HepG2 (cell line): ENCODE data around the gene FOXS1. TPM values are rescaled to one million over a fixed set of nuclear protein-coding genes. Genes with fewer than 3 reads are reported as not detected.

Experiments
- BHLHE40 ChIP-seq: IDR thresholded peaks from 2 replicates; pipeline ENCODE4 v1.6.1; 2011; ENCODE audit warnings: low read length, improper control_type of control experiment
- ERF ChIP-seq: IDR thresholded peaks from 2 replicates; pipeline ENCODE4 v1.6.1; 2018; ENCODE audit warnings: missing biosample characterization, missing genetic modification reagents
- ETV6 ChIP-seq: sonication (generic); formaldehyde crosslinking; conservative IDR thresholded peaks from 2 replicates; pipeline ENCODE4 v1.4.0; 2020; ENCODE audit warnings: missing genetic modification reagents
- HCFC1 ChIP-seq: fragments of 150-350 bp; IDR thresholded peaks from 2 replicates; pipeline ENCODE4 v1.6.1; 2014; ENCODE audit warnings: low read depth, low read length
- MEIS1 ChIP-seq: sonication (generic); formaldehyde crosslinking; IDR thresholded peaks from 2 replicates; pipeline ENCODE4 v1.9.0; 2021; ENCODE audit warnings: mild to moderate bottlenecking, missing genetic modification reagents, moderate library complexity, borderline replicate concordance
- MIER3 ChIP-seq: IDR thresholded peaks from 2 replicates; pipeline ENCODE4 v1.6.1; 2016; ENCODE audit warnings: missing compliant biosample characterization, borderline replicate concordance
- NFRKB ChIP-seq: fragments of 450-650 bp; IDR thresholded peaks from 2 replicates; pipeline ENCODE4 v1.6.1; 2017
- RARG ChIP-seq: sonication (generic); formaldehyde crosslinking; IDR thresholded peaks from 2 replicates; pipeline ENCODE4 v1.4.0; 2020; ENCODE audit warnings: low read depth, mild to moderate bottlenecking, missing genetic modification reagents
- RXRB ChIP-seq: IDR thresholded peaks from 2 replicates; pipeline ENCODE4 v1.6.1; 2016; ENCODE audit warnings: borderline replicate concordance, missing genetic modification reagents, missing compliant biosample characterization
- SATB2 ChIP-seq: sonication (generic); formaldehyde crosslinking; IDR thresholded peaks from 2 replicates; pipeline ENCODE4 v1.5.0; 2020; ENCODE audit warnings: missing genetic modification reagents
- SMAD3 ChIP-seq: sonication (generic); formaldehyde crosslinking; IDR thresholded peaks from 2 replicates; pipeline ENCODE4 v1.4.0; 2020; ENCODE audit warnings: missing genetic modification reagents
- SSRP1 ChIP-seq: IDR thresholded peaks from 2 replicates; pipeline ENCODE4 v1.6.1; 2016; ENCODE audit warnings: control low read depth
- U2AF2 ChIP-seq: fragments of 200-400 bp; formaldehyde crosslinking; IDR thresholded peaks from 2 replicates; pipeline ENCODE4 v1.6.1; 2017; ENCODE audit warnings: low read depth, mild to moderate bottlenecking, low read length
- ZHX1 ChIP-seq: sonication (generic); formaldehyde crosslinking; IDR thresholded peaks from 2 replicates; pipeline ENCODE4 v1.8.1; 2022; ENCODE audit warnings: low read depth, mild to moderate bottlenecking, missing genetic modification reagents
- ZNF350 ChIP-seq: sonication (generic); formaldehyde crosslinking; IDR thresholded peaks from 2 replicates; pipeline ENCODE4 v1.4.0; 2020; ENCODE audit warnings: mild to moderate bottlenecking, low read depth, missing genetic modification reagents, borderline replicate concordance
- ZNF598 ChIP-seq: sonication (generic); formaldehyde crosslinking; IDR thresholded peaks from 2 replicates; pipeline ENCODE4 v1.5.1; 2020; ENCODE audit warnings: mild to moderate bottlenecking, missing genetic modification reagents, borderline replicate concordance
- ZNF891 ChIP-seq: sonication (generic); formaldehyde crosslinking; IDR thresholded peaks from 2 replicates; pipeline ENCODE4 v1.5.0; 2020; ENCODE audit warnings: mild to moderate bottlenecking, missing genetic modification reagents
- polyA plus RNA-seq, 8 experiments: library from polyadenylated mRNA; depleted of rRNA in 3 of 8; stranded (reverse) in 7 of 8; unstranded in 1 of 8; fragments of >200 nt; fragmentation: Illumina TruSeq in 4 of 8; extraction: Trizol in 4 of 8; gene quantifications; 2 replicates each; pipeline versions ENCODE4 v1.2.1 to v1.2.3, GENCODE V29; 2011 to 2016; ENCODE audit warnings: low read depth in 4 of 8, missing spikeins in 1 of 8, mixed read lengths in 1 of 8; ENCODE audit not compliant: insufficient read depth in 1 of 8
- total RNA-seq, 5 experiments: library from RNA; depleted of rRNA; stranded (reverse); fragments of >200 nt; fragmentation: Illumina TruSeq; extraction: Trizol; gene quantifications; 2 replicates each; pipeline ENCODE4 v1.2.3, GENCODE V29; 2016; ENCODE audit warnings: low read depth in 1 of 5
- TF ChIP-seq, protein P1 (sequence below): sonication (generic); formaldehyde crosslinking; IDR thresholded peaks from 2 replicates; pipeline ENCODE4 v1.4.0; 2020; ENCODE audit warnings: missing genetic modification reagents, borderline replicate concordance
- TF ChIP-seq, protein P2 (sequence below): sonication (generic); formaldehyde crosslinking; IDR thresholded peaks from 2 replicates; pipeline ENCODE4 v1.8.1; 2023; ENCODE audit warnings: mild to moderate bottlenecking, inconsistent platforms, moderate library complexity, missing genetic modification reagents, borderline replicate concordance
- TF ChIP-seq, protein P3 (sequence below): sonication (generic); formaldehyde crosslinking; IDR thresholded peaks from 2 replicates; pipeline ENCODE4 v1.4.0; 2020; ENCODE audit warnings: missing genetic modification reagents

Gene FOXS1
- total and polyA plus RNA-seq, 2 of the 13 experiments (the other 11 are each of a cell fraction or from before 2014, with no cell fraction given) = not detected

DNA sequence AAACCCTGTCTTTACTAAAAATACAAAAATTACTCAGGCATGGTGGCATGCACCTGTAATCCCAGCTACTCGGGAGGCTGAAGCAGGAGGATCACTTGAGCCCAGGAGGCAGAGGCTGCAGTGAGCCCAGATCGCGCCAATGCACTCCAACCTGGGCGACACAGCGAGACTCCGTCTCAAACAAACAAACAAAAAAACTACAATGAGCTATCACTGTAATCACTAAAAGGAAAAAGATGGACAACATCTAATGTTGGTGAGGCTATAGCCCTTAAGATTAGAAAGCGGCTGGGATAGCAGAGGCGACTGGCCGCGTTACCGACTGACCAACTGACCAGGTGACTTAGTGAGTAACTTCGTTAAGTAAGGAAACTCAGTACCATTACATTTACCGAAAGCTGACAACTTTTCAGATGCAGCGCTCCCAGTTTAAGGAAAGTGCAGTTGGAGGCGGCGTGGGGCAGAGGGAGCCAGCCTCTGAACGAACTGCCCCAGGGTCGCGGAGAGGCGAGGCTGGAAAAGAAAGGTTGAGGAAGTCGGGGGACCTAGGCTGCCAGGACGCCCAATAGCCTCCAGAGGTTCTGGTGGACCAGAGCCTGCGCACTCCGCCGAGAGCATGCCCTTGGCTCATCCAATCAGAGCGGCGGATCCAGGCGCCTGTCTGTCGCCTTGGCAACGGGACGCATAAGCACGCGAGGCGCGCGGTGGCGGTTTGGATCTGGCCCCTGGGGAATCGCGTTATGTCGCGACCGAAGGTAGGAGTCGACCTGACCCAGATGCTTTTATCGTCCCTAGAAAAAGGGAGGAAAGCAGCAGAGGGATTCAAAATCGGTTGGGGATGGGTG is 34.0 kb upstream of the FOXS1 start (continued):
- no peak for TF ChIP-seq RARG (CRISPR knock-in tag)
- peak; percentile 31; the same call in 1 of the 2 replicates for TF ChIP-seq MIER3
- TF ChIP-seq HCFC1 = peak; percentile 53; the same call in 1 of the 2 replicates
- TF ChIP-seq SATB2 (CRISPR knock-in tag) = no peak
- peak; percentile 53 for TF ChIP-seq RXRB (CRISPR knock-in tag)
- peak; percentile 45; the same call in 1 of the 2 replicates for TF ChIP-seq SSRP1 (CRISPR knock-in tag)
- TF ChIP-seq, protein P1, sequence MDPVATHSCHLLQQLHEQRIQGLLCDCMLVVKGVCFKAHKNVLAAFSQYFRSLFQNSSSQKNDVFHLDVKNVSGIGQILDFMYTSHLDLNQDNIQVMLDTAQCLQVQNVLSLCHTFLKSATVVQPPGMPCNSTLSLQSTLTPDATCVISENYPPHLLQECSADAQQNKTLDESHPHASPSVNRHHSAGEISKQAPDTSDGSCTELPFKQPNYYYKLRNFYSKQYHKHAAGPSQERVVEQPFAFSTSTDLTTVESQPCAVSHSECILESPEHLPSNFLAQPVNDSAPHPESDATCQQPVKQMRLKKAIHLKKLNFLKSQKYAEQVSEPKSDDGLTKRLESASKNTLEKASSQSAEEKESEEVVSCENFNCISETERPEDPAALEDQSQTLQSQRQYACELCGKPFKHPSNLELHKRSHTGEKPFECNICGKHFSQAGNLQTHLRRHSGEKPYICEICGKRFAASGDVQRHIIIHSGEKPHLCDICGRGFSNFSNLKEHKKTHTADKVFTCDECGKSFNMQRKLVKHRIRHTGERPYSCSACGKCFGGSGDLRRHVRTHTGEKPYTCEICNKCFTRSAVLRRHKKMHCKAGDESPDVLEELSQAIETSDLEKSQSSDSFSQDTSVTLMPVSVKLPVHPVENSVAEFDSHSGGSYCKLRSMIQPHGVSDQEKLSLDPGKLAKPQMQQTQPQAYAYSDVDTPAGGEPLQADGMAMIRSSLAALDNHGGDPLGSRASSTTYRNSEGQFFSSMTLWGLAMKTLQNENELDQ (CRISPR knock-in tag) = peak; percentile 33; the same call in 1 of the 2 replicates
- TF ChIP-seq, protein P2, sequence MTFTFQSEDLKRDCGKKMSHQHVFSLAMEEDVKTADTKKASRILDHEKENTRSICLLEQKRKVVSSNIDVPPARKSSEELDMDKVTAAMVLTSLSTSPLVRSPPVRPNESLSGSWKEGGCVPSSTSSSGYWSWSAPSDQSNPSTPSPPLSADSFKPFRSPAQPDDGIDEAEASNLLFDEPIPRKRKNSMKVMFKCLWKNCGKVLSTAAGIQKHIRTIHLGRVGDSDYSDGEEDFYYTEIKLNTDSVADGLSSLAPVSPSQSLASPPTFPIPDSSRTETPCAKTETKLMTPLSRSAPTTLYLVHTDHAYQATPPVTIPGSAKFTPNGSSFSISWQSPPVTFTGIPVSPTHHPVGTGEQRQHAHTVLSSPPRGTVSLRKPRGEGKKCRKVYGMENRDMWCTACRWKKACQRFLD = no peak; the same call in none of the 2 replicates
- TF ChIP-seq ZNF598 (CRISPR knock-in tag) = peak; percentile 95; the same call in 1 of the 2 replicates
- TF ChIP-seq, protein P3, sequence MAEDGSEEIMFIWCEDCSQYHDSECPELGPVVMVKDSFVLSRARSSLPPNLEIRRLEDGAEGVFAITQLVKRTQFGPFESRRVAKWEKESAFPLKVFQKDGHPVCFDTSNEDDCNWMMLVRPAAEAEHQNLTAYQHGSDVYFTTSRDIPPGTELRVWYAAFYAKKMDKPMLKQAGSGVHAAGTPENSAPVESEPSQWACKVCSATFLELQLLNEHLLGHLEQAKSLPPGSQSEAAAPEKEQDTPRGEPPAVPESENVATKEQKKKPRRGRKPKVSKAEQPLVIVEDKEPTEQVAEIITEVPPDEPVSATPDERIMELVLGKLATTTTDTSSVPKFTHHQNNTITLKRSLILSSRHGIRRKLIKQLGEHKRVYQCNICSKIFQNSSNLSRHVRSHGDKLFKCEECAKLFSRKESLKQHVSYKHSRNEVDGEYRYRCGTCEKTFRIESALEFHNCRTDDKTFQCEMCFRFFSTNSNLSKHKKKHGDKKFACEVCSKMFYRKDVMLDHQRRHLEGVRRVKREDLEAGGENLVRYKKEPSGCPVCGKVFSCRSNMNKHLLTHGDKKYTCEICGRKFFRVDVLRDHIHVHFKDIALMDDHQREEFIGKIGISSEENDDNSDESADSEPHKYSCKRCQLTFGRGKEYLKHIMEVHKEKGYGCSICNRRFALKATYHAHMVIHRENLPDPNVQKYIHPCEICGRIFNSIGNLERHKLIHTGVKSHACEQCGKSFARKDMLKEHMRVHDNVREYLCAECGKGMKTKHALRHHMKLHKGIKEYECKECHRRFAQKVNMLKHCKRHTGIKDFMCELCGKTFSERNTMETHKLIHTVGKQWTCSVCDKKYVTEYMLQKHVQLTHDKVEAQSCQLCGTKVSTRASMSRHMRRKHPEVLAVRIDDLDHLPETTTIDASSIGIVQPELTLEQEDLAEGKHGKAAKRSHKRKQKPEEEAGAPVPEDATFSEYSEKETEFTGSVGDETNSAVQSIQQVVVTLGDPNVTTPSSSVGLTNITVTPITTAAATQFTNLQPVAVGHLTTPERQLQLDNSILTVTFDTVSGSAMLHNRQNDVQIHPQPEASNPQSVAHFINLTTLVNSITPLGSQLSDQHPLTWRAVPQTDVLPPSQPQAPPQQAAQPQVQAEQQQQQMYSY (CRISPR knock-in tag) = no peak
- TF ChIP-seq ZHX1 (CRISPR knock-in tag) = no peak
- no peak for TF ChIP-seq NFRKB
- TF ChIP-seq ZNF350 (CRISPR knock-in tag) = peak; percentile 86
- TF ChIP-seq U2AF2 = peak; percentile 99
- TF ChIP-seq ZNF891 = no peak
- peak; percentile 92 for TF ChIP-seq ERF (CRISPR knock-in tag)
- peak; percentile 81 for TF ChIP-seq BHLHE40
- peak; percentile 75 for TF ChIP-seq ETV6 (CRISPR knock-in tag)
- TF ChIP-seq SMAD3 = peak; percentile 95
- peak; percentile 84; the same call in 1 of the 2 replicates for TF ChIP-seq MEIS1 (CRISPR knock-in tag)
